ENCODE data around the gene CLIP1. TPM values are rescaled to one million over a fixed set of nuclear protein-coding genes. Genes with fewer than 3 reads are reported as not detected.
"Not testable (repeated sequence)": the region's sequence is repeated elsewhere in the genome, so short reads cannot be mapped to it uniquely, and the experiment has no call there.

The CLIP1 gene
- total and polyA plus RNA-seq, 5 donors from 2014 or later: 17.1 to 99.8 (median 18.8) TPM

GRCh38 chr12:122362755-122363154 is 59.7 kb downstream of the CLIP1 start:
- no peaks in the 10 kb centered on the region for H3K27me3 ChIP-seq (ENCODE audit: control insufficient read depth, insufficient read depth, low read length)
- no peak overlapping the region for H3K27ac ChIP-seq (ENCODE audit: insufficient read depth, low read length, poor library complexity, severe bottlenecking)
- Mint-ChIP-seq H3K36me3 (peaks cover 26% of the 10 kb centered on the region), H3K4me3 (no peak overlapping the region), H3K27ac (no peak overlapping the region), H3K27me3 (no peaks in the 10 kb centered on the region), H3K9me3 (peaks cover 0 to 2% (median 0%) of the 10 kb centered on the region in 7 donors), H3K4me1 (peaks cover 6 to 13% (median 9%) of the 10 kb centered on the region in 4 donors)
- peaks cover 43% of the 10 kb centered on the region for H3K36me3 ChIP-seq (ENCODE audit: control insufficient read depth, insufficient read depth, low read length)
- H3K4me1 ChIP-seq (ENCODE audit: control insufficient read depth, insufficient read depth, low read length, poor library complexity, severe bottlenecking): no peaks in the 10 kb centered on the region
- DNase-seq (no peak), ATAC-seq (ENCODE audit: low read depth in 2 of 2) (no peak)
- H3K4me3 ChIP-seq (ENCODE audit: low read depth, low read length): no peak overlapping the region
- no peaks in the 10 kb centered on the region for H3K9me3 ChIP-seq (ENCODE audit: control insufficient read depth in 2 of 2, low read length in 2 of 2)

GRCh38 chr12:122358403-122358802 is 64.1 kb downstream of the CLIP1 start:
- not testable (repeated sequence) for H3K4me3 ChIP-seq (ENCODE audit: low read depth, low read length); H3K27ac ChIP-seq (ENCODE audit: insufficient read depth, low read length, poor library complexity, severe bottlenecking); H3K27me3 Mint-ChIP-seq; ATAC-seq (ENCODE audit: low read depth in 2 of 2); H3K9me3 ChIP-seq (ENCODE audit: control insufficient read depth in 2 of 2, low read length in 2 of 2); H3K27me3 ChIP-seq (ENCODE audit: control insufficient read depth, insufficient read depth, low read length); H3K4me3 Mint-ChIP-seq; H3K27ac Mint-ChIP-seq; H3K4me1 ChIP-seq (ENCODE audit: control insufficient read depth, insufficient read depth, low read length, poor library complexity, severe bottlenecking); DNase-seq; H3K9me3 Mint-ChIP-seq; H3K4me1 Mint-ChIP-seq
- peaks cover 51% of the 10 kb centered on the region for H3K36me3 ChIP-seq (ENCODE audit: control insufficient read depth, insufficient read depth, low read length)
- peaks cover 33% of the 10 kb centered on the region for H3K36me3 Mint-ChIP-seq

- DNase-seq; H3K27ac Mint-ChIP-seq; H3K4me1 ChIP-seq (ENCODE audit: control insufficient read depth, insufficient read depth, low read length, poor library complexity, severe bottlenecking); H3K4me3 Mint-ChIP-seq; H3K27me3 ChIP-seq (ENCODE audit: control insufficient read depth, insufficient read depth, low read length); ATAC-seq (ENCODE audit: low read depth in 2 of 2); H3K27me3 Mint-ChIP-seq; H3K27ac ChIP-seq (ENCODE audit: insufficient read depth, low read length, poor library complexity, severe bottlenecking); H3K9me3 Mint-ChIP-seq; H3K4me1 Mint-ChIP-seq; H3K9me3 ChIP-seq (ENCODE audit: control insufficient read depth in 2 of 2, low read length in 2 of 2); H3K4me3 ChIP-seq (ENCODE audit: low read depth, low read length): not testable (repeated sequence)
- H3K36me3 Mint-ChIP-seq: peaks cover 38% of the 10 kb centered on the region
- H3K36me3 ChIP-seq (ENCODE audit: control insufficient read depth, insufficient read depth, low read length): peaks cover 57% of the 10 kb centered on the region
These were observed 64.9 kb downstream of the CLIP1 start for GRCh38 chr12:122357536-122357935.

GRCh38 chr12:122356991-122357390 is 65.5 kb downstream of the CLIP1 start:
- not testable (repeated sequence) for H3K9me3 Mint-ChIP-seq; H3K27ac ChIP-seq (ENCODE audit: insufficient read depth, low read length, poor library complexity, severe bottlenecking); ATAC-seq (ENCODE audit: low read depth in 2 of 2); H3K4me1 Mint-ChIP-seq; H3K4me3 ChIP-seq (ENCODE audit: low read depth, low read length); H3K27me3 ChIP-seq (ENCODE audit: control insufficient read depth, insufficient read depth, low read length); H3K4me3 Mint-ChIP-seq; H3K9me3 ChIP-seq (ENCODE audit: control insufficient read depth in 2 of 2, low read length in 2 of 2); H3K4me1 ChIP-seq (ENCODE audit: control insufficient read depth, insufficient read depth, low read length, poor library complexity, severe bottlenecking); DNase-seq; H3K27me3 Mint-ChIP-seq
- Mint-ChIP-seq H3K36me3 (peaks cover 42% of the 10 kb centered on the region), H3K27ac (peak overlapping the region in 1 of 3 donors; percentile 5)
- H3K36me3 ChIP-seq (ENCODE audit: control insufficient read depth, insufficient read depth, low read length): peaks cover 61% of the 10 kb centered on the region

GRCh38 chr12:122356192-122356635 is 66.3 kb downstream of the CLIP1 start:
- peak overlapping the region; percentile 42 to 88 (median 47) for H3K27ac Mint-ChIP-seq
- H3K4me1 Mint-ChIP-seq: peaks cover 4 to 6% (median 5%) of the 10 kb centered on the region in 4 donors
- no peaks in the 10 kb centered on the region for H3K4me1 ChIP-seq (ENCODE audit: control insufficient read depth, insufficient read depth, low read length, poor library complexity, severe bottlenecking)
- peaks cover 59% of the 10 kb centered on the region for H3K36me3 ChIP-seq (ENCODE audit: control insufficient read depth, insufficient read depth, low read length)
- peaks cover 42% of the 10 kb centered on the region for H3K36me3 Mint-ChIP-seq
- no peak overlapping the region for H3K4me3 ChIP-seq (ENCODE audit: low read depth, low read length)
- H3K9me3 Mint-ChIP-seq: no peaks in the 10 kb centered on the region
- H3K27me3 Mint-ChIP-seq: no peaks in the 10 kb centered on the region
- ATAC-seq (ENCODE audit: low read depth in 2 of 2): peak; percentile 62 to 89
- peak; percentile 31 to 69 (median 49) for DNase-seq
- no peak overlapping the region for H3K27ac ChIP-seq (ENCODE audit: insufficient read depth, low read length, poor library complexity, severe bottlenecking)
- H3K9me3 ChIP-seq (ENCODE audit: control insufficient read depth in 2 of 2, low read length in 2 of 2): no peaks in the 10 kb centered on the region
- no peak overlapping the region for H3K4me3 Mint-ChIP-seq
- H3K27me3 ChIP-seq (ENCODE audit: control insufficient read depth, insufficient read depth, low read length): no peaks in the 10 kb centered on the region

- no peak overlapping the region for H3K4me3 Mint-ChIP-seq
- peak overlapping the region in 2 of 3 donors; percentile 42 to 88 for H3K27ac Mint-ChIP-seq
- H3K9me3 ChIP-seq (ENCODE audit: control insufficient read depth in 2 of 2, low read length in 2 of 2): no peaks in the 10 kb centered on the region
- no peaks in the 10 kb centered on the region for H3K9me3 Mint-ChIP-seq
- no peak for DNase-seq
- no peaks in the 10 kb centered on the region for H3K27me3 Mint-ChIP-seq
- H3K4me1 Mint-ChIP-seq: peaks cover 4 to 6% (median 5%) of the 10 kb centered on the region in 4 donors
- H3K36me3 ChIP-seq (ENCODE audit: control insufficient read depth, insufficient read depth, low read length): peaks cover 56% of the 10 kb centered on the region
- ATAC-seq (ENCODE audit: low read depth in 2 of 2): no peak
- H3K36me3 Mint-ChIP-seq: peaks cover 41% of the 10 kb centered on the region
- H3K4me1 ChIP-seq (ENCODE audit: control insufficient read depth, insufficient read depth, low read length, poor library complexity, severe bottlenecking): no peaks in the 10 kb centered on the region
- no peak overlapping the region for H3K27ac ChIP-seq (ENCODE audit: insufficient read depth, low read length, poor library complexity, severe bottlenecking)
- no peak overlapping the region for H3K4me3 ChIP-seq (ENCODE audit: low read depth, low read length)
- no peaks in the 10 kb centered on the region for H3K27me3 ChIP-seq (ENCODE audit: control insufficient read depth, insufficient read depth, low read length)
These were observed 66.8 kb downstream of the CLIP1 start for GRCh38 chr12:122355706-122356105.

- H3K4me1 ChIP-seq (ENCODE audit: control insufficient read depth, insufficient read depth, low read length, poor library complexity, severe bottlenecking): no peaks in the 10 kb centered on the region
- H3K36me3 Mint-ChIP-seq: peaks cover 44% of the 10 kb centered on the region
- H3K4me3 ChIP-seq (ENCODE audit: low read depth, low read length): no peak overlapping the region
- H3K9me3 Mint-ChIP-seq: no peaks in the 10 kb centered on the region
- DNase-seq (no peak), ATAC-seq (ENCODE audit: low read depth in 2 of 2) (no peak)
- peak overlapping the region in 1 of 3 donors; percentile 65 for H3K27ac Mint-ChIP-seq
- H3K27ac ChIP-seq (ENCODE audit: insufficient read depth, low read length, poor library complexity, severe bottlenecking): no peak overlapping the region
- H3K9me3 ChIP-seq (ENCODE audit: control insufficient read depth in 2 of 2, low read length in 2 of 2): no peaks in the 10 kb centered on the region
- peaks cover 53% of the 10 kb centered on the region for H3K36me3 ChIP-seq (ENCODE audit: control insufficient read depth, insufficient read depth, low read length)
- no peaks in the 10 kb centered on the region for H3K27me3 Mint-ChIP-seq
- no peak overlapping the region for H3K4me3 Mint-ChIP-seq
- H3K27me3 ChIP-seq (ENCODE audit: control insufficient read depth, insufficient read depth, low read length): no peaks in the 10 kb centered on the region
- peaks cover 4 to 6% (median 5%) of the 10 kb centered on the region in 4 donors for H3K4me1 Mint-ChIP-seq
These were observed 67.4 kb downstream of the CLIP1 start for GRCh38 chr12:122354958-122355641.

- ATAC-seq (ENCODE audit: low read depth in 2 of 2): no peak
- H3K36me3 Mint-ChIP-seq: peaks cover 42% of the 10 kb centered on the region
- Histone ChIP-seq H3K9me3 (ENCODE audit: control insufficient read depth in 2 of 2, low read length in 2 of 2) (no peaks in the 10 kb centered on the region), H3K27me3 (ENCODE audit: control insufficient read depth, insufficient read depth, low read length) (no peaks in the 10 kb centered on the region), H3K27ac (ENCODE audit: insufficient read depth, low read length, poor library complexity, severe bottlenecking) (no peak overlapping the region), H3K4me3 (ENCODE audit: low read depth, low read length) (no peak overlapping the region), H3K4me1 (ENCODE audit: control insufficient read depth, insufficient read depth, low read length, poor library complexity, severe bottlenecking) (no peaks in the 10 kb centered on the region), H3K36me3 (ENCODE audit: control insufficient read depth, insufficient read depth, low read length) (peaks cover 43% of the 10 kb centered on the region)
- H3K27me3 Mint-ChIP-seq: no peaks in the 10 kb centered on the region
- no peak overlapping the region for H3K4me3 Mint-ChIP-seq
- H3K4me1 Mint-ChIP-seq: peaks cover 4 to 6% (median 5%) of the 10 kb centered on the region in 4 donors
- no peaks in the 10 kb centered on the region for H3K9me3 Mint-ChIP-seq
- no peak for DNase-seq
- H3K27ac Mint-ChIP-seq: peak overlapping the region in 1 of 3 donors; percentile 80
These were observed 70.1 kb downstream of the CLIP1 start for GRCh38 chr12:122352394-122352793.

Data from CD4-positive, CD25-positive, alpha-beta regulatory T cell (primary cell).